ENCODE data around the gene ITPKC.

The ITPKC gene

GRCh38 chr19:40709817-40710216 is 7.1 kb upstream of the ITPKC start:
- TF ChIP-seq CTCF (IDR thresholded peaks at IDR 0.05): no peak

GRCh38 chr19:40713939-40714338 is 3.0 kb upstream of the ITPKC start:
- no peak for TF ChIP-seq CTCF (IDR thresholded peaks at IDR 0.05)

GRCh38 chr19:40714441-40715299 is 2.2 kb upstream of the ITPKC start:
- no peak for TF ChIP-seq CTCF (IDR thresholded peaks at IDR 0.05)

- TF ChIP-seq CTCF (IDR thresholded peaks at IDR 0.05): no peak
These were observed 856 bp upstream of the ITPKC start for GRCh38 chr19:40716031-40716481.

- no peak for TF ChIP-seq CTCF (IDR thresholded peaks at IDR 0.05)
These were observed 490 bp downstream of the ITPKC start for GRCh38 chr19:40717325-40717879.

- TF ChIP-seq CTCF (IDR thresholded peaks at IDR 0.05): no peak
These were observed 1.2 kb downstream of the ITPKC start for GRCh38 chr19:40717880-40718773.

- no peak for TF ChIP-seq CTCF (IDR thresholded peaks at IDR 0.05)
These were observed 2.0 kb downstream of the ITPKC start for GRCh38 chr19:40718774-40719391.

Measured in LNCAP (cell line).